Neural cell (in vitro differentiated cells): ENCODE results near the gene MDN1. TPM values are rescaled to one million over a fixed set of nuclear protein-coding genes. Genes with fewer than 3 reads are reported as not detected.

Experiments
- H2AFZ ChIP-seq: fragments of 200-600, 300-800 bp; sonication (generic), shearing (Covaris generic); 2 replicates; pipeline ENCODE4 v1.6.0; 2014; ENCODE audit warnings: low read depth, mild to moderate bottlenecking, antibody characterized with exemption, low read length, moderate library complexity
- H3F3A ChIP-seq: fragments of 200-600 bp; shearing (Covaris generic); 2 replicates; pipeline ENCODE4 v1.6.1; 2016; ENCODE audit warnings: mild to moderate bottlenecking, moderate library complexity, mixed read lengths, antibody characterized with exemption, low read length; ENCODE audit not compliant: insufficient read depth, poor library complexity, severe bottlenecking
- H3K27ac ChIP-seq: fragments of 200-600, 300-800 bp; sonication (generic), shearing (Covaris generic); 2 replicates; pipeline ENCODE4 v1.5.1; 2014; ENCODE audit warnings: mild to moderate bottlenecking, low read length, moderate library complexity
- H3K27me3 ChIP-seq: fragments of 300-800, 200-600 bp; sonication (generic), shearing (Covaris generic); 2 replicates; pipeline ENCODE4 v1.6.0; 2014; ENCODE audit warnings: mild to moderate bottlenecking, low read depth, low read length, moderate library complexity; ENCODE audit not compliant: insufficient read depth
- H3K36me3 ChIP-seq: fragments of 300-800, 200-600 bp; sonication (generic), shearing (Covaris generic); 2 replicates; pipeline ENCODE4 v1.5.1; 2014; ENCODE audit warnings: mild to moderate bottlenecking, antibody characterized with exemption, low read length, moderate library complexity; ENCODE audit not compliant: insufficient read depth
- H3K4me2 ChIP-seq: fragments of 300-800, 200-600 bp; sonication (generic), shearing (Covaris generic); 2 replicates; pipeline ENCODE4 v1.6.0; 2014; ENCODE audit warnings: mild to moderate bottlenecking, low read length
- H3K4me3 ChIP-seq: fragments of 300-800, 200-600 bp; sonication (generic), shearing (Covaris generic); 2 replicates; pipeline ENCODE4 v1.5.1; 2014; ENCODE audit warnings: mild to moderate bottlenecking, low read length, moderate library complexity
- H3K79me2 ChIP-seq: fragments of 200-600 bp; shearing (Covaris generic); replicated peaks from 2 replicates; pipeline ENCODE4 v1.6.0; 2014; ENCODE audit warnings: mild to moderate bottlenecking, low read length, moderate library complexity; ENCODE audit not compliant: insufficient read depth
- H3K9ac ChIP-seq: fragments of 300-800, 200-600 bp; sonication (generic), shearing (Covaris generic); 2 replicates; pipeline ENCODE4 v1.6.1; 2016; ENCODE audit warnings: mild to moderate bottlenecking, low read length, mixed read lengths
- H3K9me2 ChIP-seq: fragments of 200-600 bp; shearing (Covaris generic); 2 replicates; pipeline ENCODE4 v1.6.1; 2016; ENCODE audit warnings: mild to moderate bottlenecking, low read length, mixed read lengths; ENCODE audit not compliant: insufficient read depth
- H3K9me3 ChIP-seq: fragments of 200-600, 300-800 bp; sonication (generic), shearing (Covaris generic); 2 replicates; pipeline ENCODE4 v1.6.1; 2016; ENCODE audit warnings: mild to moderate bottlenecking, mixed run types, low read length, moderate library complexity, mixed read lengths
- H4K20me1 ChIP-seq: fragments of 200-600 bp; shearing (Covaris generic); 2 replicates; pipeline ENCODE4 v1.6.1; 2016; ENCODE audit warnings: mild to moderate bottlenecking, mixed run types; ENCODE audit not compliant: insufficient read depth
- EP300 ChIP-seq: fragments of 450-650 bp; conservative IDR thresholded peaks from 2 replicates; pipeline ENCODE4 v1.6.1; 2014; ENCODE audit warnings: antibody characterized with exemption, mild to moderate bottlenecking, moderate library complexity; ENCODE audit not compliant: poor library complexity, severe bottlenecking
- EZH2 ChIP-seq: fragments of 200-600, 300-800 bp; shearing (Covaris generic), sonication (generic); IDR thresholded peaks from 2 replicates; pipeline ENCODE4 v1.6.1; 2014; ENCODE audit warnings: antibody characterized with exemption, low read length, borderline replicate concordance, mild to moderate bottlenecking; ENCODE audit not compliant: insufficient read depth, poor library complexity, severe bottlenecking
- MXI1 ChIP-seq: fragments of 450-650 bp; conservative IDR thresholded peaks from 2 replicates; pipeline ENCODE4 v1.6.1; 2014; ENCODE audit warnings: antibody characterized with exemption, mild to moderate bottlenecking; ENCODE audit not compliant: poor library complexity, severe bottlenecking
- POLR2AphosphoS5 ChIP-seq: IDR thresholded peaks from 2 replicates; pipeline ENCODE4 v1.6.1; 2012
- RAD21 ChIP-seq: fragments of 450-650 bp; conservative IDR thresholded peaks from 2 replicates; pipeline ENCODE4 v1.6.1; 2014; ENCODE audit warnings: antibody characterized with exemption, mild to moderate bottlenecking, moderate library complexity
- SMC3 ChIP-seq: fragments of 450-650 bp; conservative IDR thresholded peaks from 2 replicates; pipeline ENCODE4 v1.6.1; 2014; ENCODE audit warnings: antibody characterized with exemption, mild to moderate bottlenecking, moderate library complexity; ENCODE audit not compliant: poor library complexity
- TAF1 ChIP-seq: IDR thresholded peaks from 2 replicates; pipeline ENCODE4 v1.6.1; 2012; ENCODE audit warnings: low read depth
- polyA plus RNA-seq: library from polyadenylated mRNA; depleted of rRNA; stranded (reverse); fragments of >200 nt; gene quantifications from 2 replicates; pipeline ENCODE4 v1.2.3, GENCODE V29; 2014
- TF ChIP-seq, protein P1 (sequence below): fragments of 450-650 bp; IDR thresholded peaks from 2 replicates; pipeline ENCODE4 v1.5.1; 2014; ENCODE audit warnings: antibody characterized with exemption, mild to moderate bottlenecking, moderate library complexity; ENCODE audit not compliant: poor library complexity, severe bottlenecking
- TF ChIP-seq, protein P2 (sequence below): IDR thresholded peaks from 2 replicates; pipeline ENCODE4 v1.6.1; 2012; ENCODE audit warnings: borderline replicate concordance

Gene MDN1
- polyA plus RNA-seq, 1 donor from 2014 or later: 17.8 TPM

DNA sequence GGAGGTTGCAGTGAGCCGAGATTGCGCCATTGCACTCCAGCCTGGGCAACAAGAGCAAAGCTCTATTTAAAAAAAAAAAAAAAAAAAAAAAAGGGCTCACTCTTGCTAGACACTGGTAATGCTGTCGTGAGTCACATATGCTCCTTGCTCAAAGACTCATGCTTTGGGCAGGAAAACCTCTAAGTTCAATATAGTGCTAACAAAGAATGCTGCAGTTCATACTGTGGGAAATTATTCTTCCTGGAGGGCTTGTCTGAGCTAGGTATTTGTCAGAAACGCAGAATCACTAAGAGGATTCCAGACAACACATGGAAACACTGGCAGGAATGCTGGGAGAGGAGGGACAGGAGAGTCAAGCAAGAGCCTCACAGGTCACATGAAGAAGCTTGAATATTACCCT, 178.8 kb downstream of the MDN1 start:
- TF ChIP-seq SMC3: no peak
- TF ChIP-seq, protein P1, sequence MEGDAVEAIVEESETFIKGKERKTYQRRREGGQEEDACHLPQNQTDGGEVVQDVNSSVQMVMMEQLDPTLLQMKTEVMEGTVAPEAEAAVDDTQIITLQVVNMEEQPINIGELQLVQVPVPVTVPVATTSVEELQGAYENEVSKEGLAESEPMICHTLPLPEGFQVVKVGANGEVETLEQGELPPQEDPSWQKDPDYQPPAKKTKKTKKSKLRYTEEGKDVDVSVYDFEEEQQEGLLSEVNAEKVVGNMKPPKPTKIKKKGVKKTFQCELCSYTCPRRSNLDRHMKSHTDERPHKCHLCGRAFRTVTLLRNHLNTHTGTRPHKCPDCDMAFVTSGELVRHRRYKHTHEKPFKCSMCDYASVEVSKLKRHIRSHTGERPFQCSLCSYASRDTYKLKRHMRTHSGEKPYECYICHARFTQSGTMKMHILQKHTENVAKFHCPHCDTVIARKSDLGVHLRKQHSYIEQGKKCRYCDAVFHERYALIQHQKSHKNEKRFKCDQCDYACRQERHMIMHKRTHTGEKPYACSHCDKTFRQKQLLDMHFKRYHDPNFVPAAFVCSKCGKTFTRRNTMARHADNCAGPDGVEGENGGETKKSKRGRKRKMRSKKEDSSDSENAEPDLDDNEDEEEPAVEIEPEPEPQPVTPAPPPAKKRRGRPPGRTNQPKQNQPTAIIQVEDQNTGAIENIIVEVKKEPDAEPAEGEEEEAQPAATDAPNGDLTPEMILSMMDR: no peak
- H3K9ac ChIP-seq: no peak overlapping the region
- H3K4me3 ChIP-seq: no peak overlapping the region
- peaks cover 21% of the 10 kb centered on the region for H3K79me2 ChIP-seq
- H3F3A ChIP-seq: no peaks in the 10 kb centered on the region
- no peak overlapping the region for H2AFZ ChIP-seq
- H3K27me3 ChIP-seq: no peaks in the 10 kb centered on the region
- H3K27ac ChIP-seq: no peak overlapping the region
- peaks cover 5% of the 10 kb centered on the region for H3K36me3 ChIP-seq
- no peak overlapping the region for H3K4me2 ChIP-seq
- H3K9me3 ChIP-seq: no peaks in the 10 kb centered on the region
- H4K20me1 ChIP-seq: no peaks in the 10 kb centered on the region
- no peaks in the 10 kb centered on the region for H3K9me2 ChIP-seq

DNA sequence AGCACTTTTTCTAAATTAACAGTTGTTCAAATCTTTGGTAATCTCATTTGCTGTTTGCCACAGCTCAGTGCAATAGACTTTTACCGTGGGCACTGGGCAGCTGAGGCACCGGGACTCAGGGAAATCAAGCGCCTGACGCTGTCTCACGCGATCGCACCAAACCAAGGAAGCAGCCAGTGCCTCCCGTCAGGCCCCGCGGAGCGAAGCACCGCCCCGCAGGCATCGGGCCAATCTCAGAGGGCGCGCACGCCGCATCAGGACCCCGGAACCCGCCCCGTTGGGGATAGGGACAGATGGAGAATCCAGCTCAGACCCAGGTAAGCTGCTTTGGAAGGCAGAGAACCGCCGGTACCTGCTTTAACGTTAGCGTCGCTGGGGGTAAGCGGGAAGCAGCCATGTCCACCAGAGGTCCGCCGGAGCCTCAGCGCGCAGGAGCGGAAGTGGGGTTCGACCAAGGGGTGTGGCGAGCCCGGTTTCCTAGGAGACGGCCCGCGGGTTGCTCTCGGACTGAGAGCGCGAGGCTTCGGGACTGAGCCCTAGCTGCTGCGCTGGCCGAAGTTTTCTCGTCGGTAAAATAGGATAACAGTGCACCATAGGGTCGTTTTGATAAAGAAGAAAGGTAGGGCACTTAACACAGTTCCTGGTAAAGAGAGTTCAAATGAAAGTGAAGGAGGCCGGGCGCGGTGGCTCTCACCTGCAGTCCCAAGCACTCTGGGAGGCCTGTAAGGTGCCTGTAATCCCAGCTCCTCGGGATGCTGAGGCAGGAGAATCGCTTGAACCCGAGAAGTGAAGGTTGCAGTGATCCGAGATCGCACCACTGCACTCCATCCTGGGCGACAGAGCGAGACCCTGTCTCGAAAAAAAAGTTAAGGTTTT, 181.0 kb downstream of the MDN1 start, which contains the start of gene LYRM2:
Gene LYRM2, minus strand, starts transcription at position 428 of the 876 bp plus-strand sequence. Its CDS starts 31 bp downstream, at position 397.
- Histone ChIP-seq H3K4me3 (peak within 1 kb of the TSS; percentile 86), H3K79me2 (peaks cover 21% of the 10 kb centered on the region), H3K4me2 (peak within 1 kb of the TSS; percentile 88), H3F3A (no peaks in the 10 kb centered on the region), H4K20me1 (no peaks in the 10 kb centered on the region), H2AFZ (peak within 1 kb of the TSS; percentile 63), H3K9ac (peak within 1 kb of the TSS; percentile 89), H3K36me3 (peaks cover 5% of the 10 kb centered on the region), H3K27me3 (no peaks in the 10 kb centered on the region), H3K9me2 (no peaks in the 10 kb centered on the region), H3K9me3 (no peaks in the 10 kb centered on the region), H3K27ac (peak within 1 kb of the TSS; percentile 94)
- TF ChIP-seq, protein P2, sequence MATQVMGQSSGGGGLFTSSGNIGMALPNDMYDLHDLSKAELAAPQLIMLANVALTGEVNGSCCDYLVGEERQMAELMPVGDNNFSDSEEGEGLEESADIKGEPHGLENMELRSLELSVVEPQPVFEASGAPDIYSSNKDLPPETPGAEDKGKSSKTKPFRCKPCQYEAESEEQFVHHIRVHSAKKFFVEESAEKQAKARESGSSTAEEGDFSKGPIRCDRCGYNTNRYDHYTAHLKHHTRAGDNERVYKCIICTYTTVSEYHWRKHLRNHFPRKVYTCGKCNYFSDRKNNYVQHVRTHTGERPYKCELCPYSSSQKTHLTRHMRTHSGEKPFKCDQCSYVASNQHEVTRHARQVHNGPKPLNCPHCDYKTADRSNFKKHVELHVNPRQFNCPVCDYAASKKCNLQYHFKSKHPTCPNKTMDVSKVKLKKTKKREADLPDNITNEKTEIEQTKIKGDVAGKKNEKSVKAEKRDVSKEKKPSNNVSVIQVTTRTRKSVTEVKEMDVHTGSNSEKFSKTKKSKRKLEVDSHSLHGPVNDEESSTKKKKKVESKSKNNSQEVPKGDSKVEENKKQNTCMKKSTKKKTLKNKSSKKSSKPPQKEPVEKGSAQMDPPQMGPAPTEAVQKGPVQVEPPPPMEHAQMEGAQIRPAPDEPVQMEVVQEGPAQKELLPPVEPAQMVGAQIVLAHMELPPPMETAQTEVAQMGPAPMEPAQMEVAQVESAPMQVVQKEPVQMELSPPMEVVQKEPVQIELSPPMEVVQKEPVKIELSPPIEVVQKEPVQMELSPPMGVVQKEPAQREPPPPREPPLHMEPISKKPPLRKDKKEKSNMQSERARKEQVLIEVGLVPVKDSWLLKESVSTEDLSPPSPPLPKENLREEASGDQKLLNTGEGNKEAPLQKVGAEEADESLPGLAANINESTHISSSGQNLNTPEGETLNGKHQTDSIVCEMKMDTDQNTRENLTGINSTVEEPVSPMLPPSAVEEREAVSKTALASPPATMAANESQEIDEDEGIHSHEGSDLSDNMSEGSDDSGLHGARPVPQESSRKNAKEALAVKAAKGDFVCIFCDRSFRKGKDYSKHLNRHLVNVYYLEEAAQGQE: peak; percentile 76
- TF ChIP-seq, protein P1: peak; percentile 43
- TF ChIP-seq TAF1 (peak; percentile 81), POLR2AphosphoS5 (peak; percentile 94), MXI1 (peak; percentile 86), EZH2 (no peak), SMC3 (peak; percentile 70), EP300 (peak; percentile 51), RAD21 (peak; percentile 63)
